ENCODE results near the gene STK32B.

DNA sequence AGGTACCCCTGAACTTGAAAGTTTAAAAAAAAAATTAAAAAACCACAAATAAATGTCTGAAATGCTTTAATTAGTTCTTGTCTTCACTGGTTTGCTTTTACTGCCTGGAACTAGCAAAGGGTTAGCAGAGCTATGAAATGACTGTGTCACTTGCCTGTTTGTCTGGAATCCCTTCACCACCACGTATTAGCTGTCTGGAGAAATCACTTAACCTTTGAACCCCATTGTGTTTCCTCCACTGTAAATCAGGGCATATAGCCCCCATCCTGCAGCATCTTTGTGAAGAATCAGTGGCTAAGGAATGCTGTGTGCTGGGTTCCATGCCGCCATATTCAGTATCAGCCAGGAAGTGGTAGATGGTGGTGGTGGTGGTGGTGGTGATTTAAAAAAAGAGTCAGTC, 38.3 kb upstream of the STK32B start:
- no peak for TF ChIP-seq CTCF (IDR thresholded peaks at IDR 0.05; ENCODE audit: extremely low read depth in 1 of 2, insufficient read depth in 1 of 2, low read depth in 1 of 2, low read length in 2 of 2)
- TF ChIP-seq MYC (IDR thresholded peaks at IDR 0.05; ENCODE audit: low read depth, low read length) = no peak
- TF ChIP-seq POLR2AphosphoS5 (IDR thresholded peaks at IDR 0.05; ENCODE audit: insufficient read depth, low read depth, low read length) = no peak

Data from endothelial cell of umbilical vein (primary cell).